GM20431 (cell line): ENCODE results near the gene TLN1.

Experiments used
- in situ Hi-C: fragments of 300-500 bp; cut with MseI, MboI; formaldehyde crosslinking; loops from one replicate; pipeline ENCODE4 v1.15.0; 2020; ENCODE audit warnings: low sequenced_read_pairs; ENCODE audit not compliant: unreplicated experiment

Gene TLN1

GRCh38 chr9:35673132-35674024 lies 58.6 kb downstream of the TLN1 start, which contains the start of gene CA9:
CA9 (plus strand) TSS chr9:35673928; CDS start chr9:35673960, 32 bp downstream.
- in situ Hi-C loops, result no loop called here

GRCh38 chr9:35669331-35670145 lies 62.5 kb downstream of the TLN1 start:
- in situ Hi-C loops, result no loop called here

GRCh38 chr9:35667939-35668338 lies 64.1 kb downstream of the TLN1 start:
- in situ Hi-C loops, result no loop called here

GRCh38 chr9:35666549-35666948 lies 65.4 kb downstream of the TLN1 start:
- in situ Hi-C loops, result no loop called here

- in situ Hi-C loops, result no loop called here
These were observed 66.0 kb downstream of the TLN1 start for GRCh38 chr9:35666045-35666444.

GRCh38 chr9:35665471-35665818 lies 66.5 kb downstream of the TLN1 start:
- in situ Hi-C loops, result no loop called here

GRCh38 chr9:35664531-35665470 lies 67.2 kb downstream of the TLN1 start, which contains the start of gene ARHGEF39:
ARHGEF39 (minus strand) TSS chr9:35665195; CDS start chr9:35665169, 26 bp downstream.
- in situ Hi-C loops, result no loop called here

- in situ Hi-C loops, result no loop called here
These were observed 69.6 kb downstream of the TLN1 start for GRCh38 chr9:35662437-35662836.

GRCh38 chr9:35661756-35662350 lies 70.1 kb downstream of the TLN1 start:
- in situ Hi-C loops, result no loop called here

GRCh38 chr9:35660966-35661415 lies 71.0 kb downstream of the TLN1 start:
- in situ Hi-C loops, result no loop called here

GRCh38 chr9:35659340-35659739 lies 72.7 kb downstream of the TLN1 start:
- in situ Hi-C loops, result no loop called here

GRCh38 chr9:35658968-35659220 lies 73.1 kb downstream of the TLN1 start:
- in situ Hi-C loops, result no loop called here

- in situ Hi-C loops, result no loop called here
These were observed 73.6 kb downstream of the TLN1 start, which contains the start of gene CCDC107 for GRCh38 chr9:35658137-35658967. CCDC107 (plus strand) TSS chr9:35658292; CDS start chr9:35658380, 88 bp downstream.

GRCh38 chr9:35657546-35658136 lies 74.4 kb downstream of the TLN1 start, which contains the start of gene RMRP:
RMRP (minus strand) TSS chr9:35658019.
- in situ Hi-C loops, result no loop called here

GRCh38 chr9:35656831-35657545 lies 75.0 kb downstream of the TLN1 start:
- in situ Hi-C loops, result no loop called here

GRCh38 chr9:35656348-35656747 lies 75.6 kb downstream of the TLN1 start:
- in situ Hi-C loops, result no loop called here

- in situ Hi-C loops, result no loop called here
These were observed 78.4 kb downstream of the TLN1 start for GRCh38 chr9:35653611-35654010.

- in situ Hi-C loops, result no loop called here
These were observed 79.2 kb downstream of the TLN1 start for GRCh38 chr9:35652829-35653209.
